HL-60 (cell line): ENCODE data around the gene ZNF106.
A peak's percentile ranks its signal among the peaks of the same experiment; 100 is the strongest.

Source experiments
- DNase-seq, 2 experiments: peaks; one replicate each; pipeline ENCODE4 v3.0.0-alpha.2; 2010 to 2020; ENCODE audit warnings: low read depth in 1 of 2, low spot score in 1 of 2
- H3K27ac ChIP-seq: fragments of 250-450 bp; sonication (Bioruptor Pico); replicated peaks from 2 replicates; pipeline ENCODE4 v1.5.1; 2020; ENCODE audit warnings: mild to moderate bottlenecking, moderate library complexity
- H3K27me3 ChIP-seq: fragments of 250-450 bp; sonication (Bioruptor Pico); 2 replicates; pipeline ENCODE4 v1.5.1; 2021; ENCODE audit warnings: mild to moderate bottlenecking, moderate library complexity; ENCODE audit not compliant: insufficient read depth, poor library complexity, severe bottlenecking
- H3K4me3 ChIP-seq: replicated peaks from 2 replicates; pipeline ENCODE4 v1.5.1; 2011; ENCODE audit warnings: mild to moderate bottlenecking, control low read depth, low read length; ENCODE audit not compliant: insufficient read depth
- CTCF ChIP-seq: IDR thresholded peaks from one replicate; pipeline ENCODE4 v1.5.1; 2011; ENCODE audit warnings: low read length, control low read depth, inconsistent platforms; ENCODE audit not compliant: insufficient read depth
- GABPA ChIP-seq: IDR thresholded peaks from 2 replicates; pipeline ENCODE4 v1.6.1; 2012; ENCODE audit warnings: low read depth
- POLR2AphosphoS5 ChIP-seq: IDR thresholded peaks from 2 replicates; pipeline ENCODE4 v1.6.1; 2012; ENCODE audit warnings: low read depth
- REST ChIP-seq: IDR thresholded peaks from 2 replicates; pipeline ENCODE4 v1.6.1; 2012; ENCODE audit warnings: low read depth; ENCODE audit not compliant: insufficient replicate concordance
- SPI1 ChIP-seq: IDR thresholded peaks from 2 replicates; pipeline ENCODE4 v1.6.1; 2012; ENCODE audit warnings: low read depth, mild to moderate bottlenecking, borderline replicate concordance

ZNF106 gene

GRCh38 chr15:42495361-42496212 lies 4.6 kb upstream of the ZNF106 start, which contains the start of gene SNAP23:
SNAP23 (plus strand) TSS chr15:42495634; CDS start chr15:42511847, 16,213 bp downstream.
- peak within 1 kb of the TSS; percentile 64 for H3K27ac ChIP-seq
- H3K27me3 ChIP-seq: no peaks in the 10 kb centered on the region
- H3K4me3 ChIP-seq: peak within 1 kb of the TSS; percentile 82
- DNase-seq: peak; percentile 87 to 91
- no peak for TF ChIP-seq GABPA
- peak; percentile 78; the same call in 1 of the 2 replicates for TF ChIP-seq SPI1
- no peak for TF ChIP-seq POLR2AphosphoS5

GRCh38 chr15:42494998-42495360 lies 4.0 kb upstream of the ZNF106 start:
- peak overlapping the region; percentile 82 for H3K4me3 ChIP-seq
- peak overlapping the region; percentile 64 for H3K27ac ChIP-seq
- TF ChIP-seq REST: no peak
- no peak for TF ChIP-seq POLR2AphosphoS5
- no peak for TF ChIP-seq GABPA
- no peak for TF ChIP-seq CTCF
- no peak for TF ChIP-seq SPI1
- DNase-seq: no peak
- no peaks in the 10 kb centered on the region for H3K27me3 ChIP-seq

- TF ChIP-seq POLR2AphosphoS5 (no peak), SPI1 (peak; percentile 58; the same call in 1 of the 2 replicates)
- Histone ChIP-seq H3K27ac (peak overlapping the region; percentile 59), H3K27me3 (no peaks in the 10 kb centered on the region), H3K4me3 (0 out of 2 replicates have a peak overlapping the region, but pooled peaks have one; percentile 9)
- DNase-seq: peak; percentile 19 to 25
Observed at GRCh38 chr15:42493679-42494078, 2.7 kb upstream of the ZNF106 start.

DNA sequence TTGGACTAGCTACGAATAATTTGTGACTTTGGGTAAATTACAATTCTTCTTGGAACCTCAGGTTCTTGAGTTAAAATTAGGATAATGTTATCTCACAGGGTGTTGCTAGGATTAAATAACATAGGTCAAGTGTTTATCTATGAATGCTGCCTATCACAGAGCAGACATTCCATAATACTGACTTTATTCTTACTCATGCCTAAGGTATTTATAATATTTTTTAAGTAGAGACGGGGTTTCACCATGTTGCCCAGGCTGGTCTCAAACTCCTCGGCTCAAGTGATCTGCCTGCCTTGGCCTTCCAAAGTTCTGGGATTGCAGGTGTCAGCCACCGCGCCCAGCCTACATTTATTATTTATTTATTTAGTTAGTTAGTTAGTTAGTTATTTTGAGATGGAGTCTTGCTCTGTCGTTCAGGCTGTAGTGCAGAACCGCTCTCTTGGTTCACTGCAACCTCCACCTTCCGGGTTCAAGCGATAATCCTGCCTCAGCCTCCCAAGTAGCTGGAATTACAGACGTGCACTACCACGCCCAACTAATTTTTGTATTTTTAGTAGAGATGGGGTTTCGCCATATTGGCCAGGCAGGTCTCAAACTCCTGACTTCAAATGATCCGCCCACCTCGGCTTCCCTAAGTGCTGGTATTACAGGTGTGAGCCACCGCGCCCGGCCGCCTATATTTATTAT lies 741 bp upstream of the ZNF106 start:
- TF ChIP-seq SPI1 (no peak), POLR2AphosphoS5 (no peak), GABPA (no peak), CTCF (no peak), REST (no peak)
- H3K27ac ChIP-seq: peak overlapping the region; percentile 90
- DNase-seq: no peak
- H3K27me3 ChIP-seq: no peaks in the 10 kb centered on the region
- peak overlapping the region; percentile 92 for H3K4me3 ChIP-seq
